Inferior parietal cortex (tissue), 1 donor: ENCODE data around the gene BEX4.

Source experiments
- DNase-seq: peaks from one replicate; pipeline ENCODE4 v3.0.0-alpha.2; 2016; ENCODE audit errors: extremely low spot score

Gene BEX4

DNA sequence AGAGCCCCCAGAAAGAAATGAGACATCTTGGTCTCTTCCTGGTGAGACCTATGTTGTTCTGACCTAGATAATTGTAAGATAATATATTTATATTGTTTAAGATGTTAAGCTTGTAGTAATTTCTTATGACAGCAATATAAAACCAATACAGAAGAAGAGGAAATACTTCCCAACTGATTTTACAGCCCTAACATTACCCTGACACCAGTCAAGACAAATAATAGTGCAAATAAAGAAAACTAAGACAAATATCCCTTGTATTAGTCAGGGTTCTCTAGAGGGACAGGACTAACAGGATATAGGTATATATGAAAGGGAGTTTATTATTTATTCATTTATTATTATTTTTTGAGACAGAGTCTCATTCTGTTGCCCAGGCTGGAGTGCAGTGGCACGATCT is 21.4 kb downstream of the BEX4 start:
- no peak for DNase-seq

DNA sequence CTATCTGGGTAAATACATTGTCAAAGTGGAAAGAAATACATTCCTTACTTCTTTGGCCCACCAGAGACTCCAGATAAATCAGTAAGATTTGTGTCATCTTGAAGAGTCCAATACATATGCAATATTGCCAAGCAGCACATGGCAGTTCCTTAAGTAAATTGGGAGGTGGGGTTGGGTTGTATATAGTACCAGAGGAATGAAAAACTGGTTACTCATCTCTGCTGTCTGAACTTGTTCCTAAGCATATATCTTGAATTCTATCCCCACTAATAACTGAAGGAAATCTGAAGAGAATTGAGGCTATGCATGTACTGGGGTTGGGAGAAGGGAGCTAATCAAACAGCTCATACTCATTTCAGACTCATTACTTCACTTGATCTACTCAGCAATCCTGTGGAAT is 25.2 kb downstream of the BEX4 start:
- DNase-seq, result no peak

DNA sequence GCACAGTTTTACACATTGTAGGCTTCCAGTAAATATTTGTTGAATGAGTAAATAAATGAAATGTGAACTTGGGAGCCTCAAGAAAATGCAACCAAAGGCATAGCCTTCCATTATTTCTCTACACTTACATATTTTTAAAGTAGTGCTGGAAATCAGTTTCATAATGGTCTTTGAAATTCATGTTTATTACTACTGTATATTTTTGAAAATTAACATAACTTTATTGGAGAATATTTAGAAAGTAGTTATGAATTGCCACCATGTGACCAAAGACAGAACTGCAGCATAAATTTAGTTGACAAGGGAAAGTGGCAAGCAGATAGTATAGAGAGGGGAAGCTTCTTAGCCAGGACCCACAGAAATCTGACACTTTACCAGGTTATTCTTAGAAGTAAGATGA is 33.6 kb downstream of the BEX4 start:
- DNase-seq, result peak; percentile 48

DNA sequence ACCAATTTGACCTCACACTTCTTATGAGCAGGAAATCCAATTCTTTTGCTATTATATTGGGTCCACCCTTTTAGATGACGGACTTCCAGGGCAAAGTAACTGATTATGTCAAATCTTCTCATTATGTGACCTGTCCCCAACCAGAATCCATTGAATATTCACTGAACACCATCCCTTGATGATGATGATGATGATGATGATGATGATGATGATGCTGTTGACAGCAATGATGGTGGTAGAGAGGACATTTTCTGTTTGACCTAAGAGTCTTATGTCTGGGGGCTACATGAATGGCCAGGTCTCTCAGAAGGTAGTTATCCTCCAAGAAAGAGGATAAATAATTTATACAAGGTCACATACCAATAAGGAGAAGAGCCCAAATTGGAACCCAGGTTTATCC is 34.9 kb downstream of the BEX4 start:
- DNase-seq, result no peak

DNA sequence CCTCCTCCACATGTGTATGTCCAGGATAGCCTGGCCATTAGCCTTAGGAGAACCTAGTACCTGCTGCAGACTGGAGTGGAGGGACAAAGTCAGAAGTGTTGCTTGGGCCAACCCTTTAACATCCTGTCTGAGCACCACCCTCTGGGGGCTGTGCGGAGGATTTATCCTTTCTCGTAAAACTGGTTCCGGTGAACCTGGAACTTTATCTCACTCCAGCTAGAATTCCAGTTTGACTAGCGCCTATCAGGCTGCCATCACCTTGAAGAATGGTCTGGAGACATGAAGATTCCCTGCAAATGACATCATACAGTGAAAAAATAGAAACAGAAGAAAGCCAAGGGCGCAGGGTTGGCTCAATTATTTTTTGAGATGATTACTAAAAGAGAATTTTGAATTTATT is 36.1 kb downstream of the BEX4 start:
- no peak for DNase-seq

DNA sequence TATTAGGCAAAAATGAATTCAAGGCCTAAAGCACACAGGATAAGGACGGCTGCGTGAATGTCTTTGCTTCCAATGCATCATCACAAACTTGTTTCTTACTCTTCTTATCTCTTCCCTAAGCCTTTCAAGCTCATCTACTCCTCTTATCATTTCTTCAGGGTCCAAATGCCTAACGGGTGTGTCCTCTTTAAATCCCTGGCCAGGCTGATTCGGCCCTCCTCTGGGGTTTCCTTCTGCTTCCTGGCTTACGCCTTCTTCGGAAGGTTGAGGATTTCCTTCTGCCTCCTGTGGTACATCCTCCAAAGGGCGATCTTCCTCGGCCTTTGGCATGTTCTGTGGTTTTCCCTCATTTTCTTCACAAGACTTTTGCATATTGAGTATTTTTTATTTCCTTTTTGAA is 38.7 kb downstream of the BEX4 start:
- DNase-seq, result no peak

DNA sequence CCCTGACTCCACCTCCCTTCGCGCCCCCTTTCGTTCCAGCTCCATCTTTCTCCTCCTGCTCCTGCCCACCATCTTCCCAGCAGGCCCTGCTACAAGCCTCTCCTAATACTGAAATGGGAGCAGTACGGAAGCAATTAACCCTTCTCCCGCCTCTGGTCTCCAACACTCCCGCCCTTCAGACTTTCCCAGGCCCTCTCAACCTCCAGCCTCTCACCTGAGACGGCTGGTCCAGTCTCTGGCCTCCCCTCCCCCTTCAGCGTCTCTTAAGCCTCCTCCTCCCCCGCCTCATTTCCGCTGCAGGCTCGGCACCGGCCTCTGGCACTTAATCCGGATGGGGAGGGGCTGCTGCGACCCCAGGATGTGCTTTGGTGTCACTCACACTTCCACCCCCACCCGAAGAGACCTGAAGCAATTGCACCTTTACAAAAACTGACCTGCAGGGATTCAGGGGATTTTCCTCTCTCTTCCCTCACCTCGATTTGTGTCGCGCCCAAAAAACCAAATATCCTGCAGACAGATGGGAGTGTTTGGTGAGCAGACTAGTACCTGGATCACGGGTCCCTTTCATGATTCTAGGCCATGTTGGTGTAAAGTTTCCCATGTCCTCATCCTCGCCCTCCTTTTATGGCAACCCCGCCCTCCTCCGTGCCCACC is 39.4 kb downstream of the BEX4 start:
- peak; percentile 22 for DNase-seq

DNA sequence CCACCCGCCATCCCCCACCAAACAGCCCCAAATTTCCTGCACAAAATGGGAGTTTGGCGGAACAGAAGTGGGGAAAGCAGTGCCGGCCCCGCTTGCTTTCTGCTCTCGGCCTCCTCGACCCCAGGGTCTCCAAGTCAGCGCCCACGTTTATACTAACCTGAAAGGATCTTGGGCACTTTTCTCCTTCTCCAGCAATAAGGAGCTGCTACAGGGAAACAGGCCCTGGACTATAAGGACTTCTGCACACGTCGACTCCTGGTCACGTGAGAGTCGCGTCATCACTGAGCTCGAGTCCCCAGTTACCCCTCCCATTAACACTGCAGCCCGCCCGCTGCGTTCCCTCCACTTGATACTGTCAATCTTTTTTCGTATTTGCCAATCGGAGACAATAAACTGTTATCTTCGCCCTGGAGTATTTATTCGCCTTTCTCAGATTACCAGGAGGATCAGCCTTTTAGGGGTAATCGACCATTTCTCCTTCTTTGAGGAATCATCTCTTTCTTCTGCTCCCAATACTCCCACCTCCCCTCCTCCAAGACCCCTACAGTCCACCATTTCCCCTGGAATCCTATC is 40.1 kb downstream of the BEX4 start, which contains the start of gene TCEAL8:
TSS of gene TCEAL8 (minus strand) at position 235 of the 573 bp plus-strand sequence. CDS start 1,176 bp downstream, outside the sequence.
- DNase-seq, result peak; percentile 81

DNA sequence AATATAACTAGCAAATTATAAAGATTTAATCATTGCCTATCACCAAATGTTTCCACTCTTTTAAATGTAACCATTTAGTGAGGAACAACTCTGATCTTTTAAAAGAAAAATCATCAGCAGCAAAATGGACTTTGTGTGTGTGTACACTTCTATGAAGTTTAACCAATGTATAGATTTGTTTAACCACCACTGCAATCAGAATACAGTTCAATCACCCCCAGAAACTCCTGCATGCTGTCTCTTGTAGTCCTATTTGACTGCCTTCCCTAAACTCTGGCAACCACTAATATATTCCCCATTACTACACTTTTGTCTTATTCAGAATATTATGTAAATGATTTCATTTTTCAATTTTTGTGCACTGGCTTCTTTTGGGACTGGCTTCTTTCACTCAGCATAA is 41.7 kb downstream of the BEX4 start:
- no peak for DNase-seq

DNA sequence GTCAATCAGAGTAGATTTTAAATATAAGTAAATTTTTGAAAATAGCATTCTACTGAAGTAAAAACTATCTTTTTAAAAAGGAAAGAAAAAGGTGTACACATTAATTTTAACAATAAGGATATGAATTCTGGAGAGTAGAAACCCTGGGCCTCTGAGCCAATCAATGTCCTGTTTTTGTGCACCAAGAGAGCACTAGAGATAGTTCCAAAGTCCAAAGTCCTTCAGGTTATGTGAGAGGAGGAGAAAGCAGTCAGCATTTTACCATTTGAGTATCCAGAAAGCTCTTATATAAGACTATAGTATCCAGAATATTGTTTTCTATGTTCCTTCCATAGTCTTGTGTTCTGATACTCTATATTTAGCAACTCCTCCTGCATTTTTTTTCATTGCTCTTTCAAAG is 43.4 kb downstream of the BEX4 start:
- DNase-seq, result no peak
